Caco-2 (cell line): ENCODE results near the gene CSNK2A2. TPM values are rescaled to one million over a fixed set of nuclear protein-coding genes. Genes with fewer than 3 reads are reported as not detected.

Source experiments
- BruUV-seq: library from RNA; stranded (reverse); fragments of 400-500 nt; replicated peaks from 2 replicates; lab custom pipeline; 2021; lab: Mats Ljungman, UMichigan
- CTCF ChIA-PET: fragments of 300-600 bp; sonication (Branson Sonifier 250); formaldehyde crosslinking; loops from one replicate; lab custom pipeline; 2022; ENCODE audit warnings: antibody characterized with exemption; lab: Charles Lee
- POLR2A ChIA-PET: fragments of 300-600 bp; sonication (Branson Sonifier 250); formaldehyde crosslinking; loops from one replicate; lab custom pipeline; 2022; ENCODE audit warnings: antibody characterized with exemption; lab: Charles Lee
- DNase-seq, 2 experiments: peaks; one replicate each; pipeline versions ENCODE4 v3.0.0 to v3.0.0-alpha.2; 2020 to 2022
- H3K27me3 ChIP-seq: replicated peaks from 2 replicates; pipeline ENCODE4 v1.6.0; 2011; ENCODE audit warnings: low read length; ENCODE audit not compliant: control insufficient read depth, insufficient read depth
- H3K36me3 ChIP-seq: 2 replicates; pipeline ENCODE4 v1.5.1; 2011; ENCODE audit warnings: low read length; ENCODE audit not compliant: control insufficient read depth, insufficient read depth
- H3K4me1 ChIP-seq: fragments of 250-450 bp; sonication (Bioruptor Pico); 2 replicates; pipeline ENCODE4 v1.5.1; 2020; ENCODE audit warnings: mild to moderate bottlenecking
- H3K4me3 ChIP-seq: 2 replicates; pipeline ENCODE4 v1.5.1; 2011; ENCODE audit warnings: low read depth, mild to moderate bottlenecking, control low read depth, low read length
- H3K9me3 ChIP-seq: fragments of 250-450 bp; sonication (Bioruptor Pico); 2 replicates; pipeline ENCODE4 v1.5.1; 2020; ENCODE audit warnings: mild to moderate bottlenecking, moderate library complexity
- H3K27ac Mint-ChIP-seq: one replicate; pipeline ENCODE4 v1.8.0; 2022; ENCODE audit warnings: mixed read lengths; ENCODE audit not compliant: unreplicated experiment
- H3K27me3 Mint-ChIP-seq: one replicate; pipeline ENCODE4 v1.8.0; 2022; ENCODE audit warnings: mixed read lengths; ENCODE audit not compliant: insufficient read depth, unreplicated experiment
- H3K36me3 Mint-ChIP-seq: one replicate; pipeline ENCODE4 v1.8.0; 2022; ENCODE audit warnings: mild to moderate bottlenecking, mixed read lengths; ENCODE audit not compliant: insufficient read depth, unreplicated experiment
- H3K4me1 Mint-ChIP-seq: one replicate; pipeline ENCODE4 v1.8.0; 2022; ENCODE audit warnings: low read depth, mixed read lengths; ENCODE audit not compliant: unreplicated experiment
- H3K4me3 Mint-ChIP-seq: one replicate; pipeline ENCODE4 v1.8.0; 2022; ENCODE audit warnings: mild to moderate bottlenecking, moderate library complexity, mixed read lengths; ENCODE audit not compliant: unreplicated experiment
- H3K9me3 Mint-ChIP-seq: one replicate; pipeline ENCODE4 v1.8.0; 2022; ENCODE audit warnings: mixed read lengths; ENCODE audit not compliant: unreplicated experiment
- CTCF ChIP-seq, 2 experiments: fragments of 200-600 bp in 1 of 2; IDR thresholded peaks; 1 replicate in 1 of 2; 2 replicates in 1 of 2; pipeline versions ENCODE4 v1.5.1 to v1.8.0; 2011 to 2022; ENCODE audit warnings: antibody characterized with exemption in 1 of 2, control low read depth in 1 of 2, inconsistent platforms in 1 of 2, low read depth in 1 of 2, low read length in 1 of 2, mild to moderate bottlenecking in 1 of 2, moderate library complexity in 1 of 2; ENCODE audit not compliant: insufficient read depth in 1 of 2, severe bottlenecking in 1 of 2, unreplicated experiment in 1 of 2
- intact Hi-C: fragments of 100-400 bp; cut with micrococcal nuclease; formaldehyde crosslinking; loops from one replicate; pipeline ENCODE4 v1.10.0; 2022; ENCODE audit not compliant: unreplicated experiment
- total RNA-seq: library from RNA; stranded (reverse); gene quantifications from 2 replicates; pipeline ENCODE4 v1.2.3, GENCODE V29; 2022

Gene CSNK2A2
- total RNA-seq, 1 experiment from 2014 or later: 181 TPM

DNA sequence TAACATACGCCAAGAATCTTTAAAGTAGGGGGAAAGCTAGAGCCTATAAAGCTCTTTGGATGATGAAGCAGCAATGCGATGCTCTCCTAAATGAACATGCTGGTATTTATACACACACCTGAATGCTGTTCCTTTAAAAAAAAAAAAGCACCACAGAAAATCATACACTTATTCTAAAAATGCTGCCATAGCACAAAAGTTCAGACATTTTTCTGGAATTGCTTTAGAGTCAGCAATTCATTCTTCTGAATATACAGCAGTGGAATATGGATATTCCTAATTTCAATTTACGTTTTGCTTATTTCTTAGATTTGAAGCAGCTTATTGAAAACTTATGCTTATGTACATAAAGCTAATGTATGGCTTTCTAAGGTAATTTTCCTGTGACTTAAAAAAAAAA is 3.1 kb downstream of the CSNK2A2 start:
- H3K36me3 ChIP-seq: peaks cover 2% of the 10 kb centered on the region; the same call in 1 of the 2 replicates
- H3K27ac Mint-ChIP-seq: no peak overlapping the region
- no peak for DNase-seq
- no peak overlapping the region for H3K4me3 ChIP-seq
- peaks cover 2% of the 10 kb centered on the region for H3K27me3 Mint-ChIP-seq
- intact Hi-C loops: loop anchor here (5.0 kb wide), 2 partner anchors 43 to 293 kb away; no protein-coding TSS in a partner anchor
- ChIA-PET POLR2A (no interaction called here), CTCF (interaction anchor here (0.6 kb wide), 1 partner anchor 68 kb away, joined by 5 read pairs; no protein-coding TSS in a partner anchor)
- peaks cover 11% of the 10 kb centered on the region for H3K4me1 ChIP-seq
- peaks cover 12% of the 10 kb centered on the region for H3K4me1 Mint-ChIP-seq
- no peaks in the 10 kb centered on the region for H3K9me3 Mint-ChIP-seq
- TF ChIP-seq CTCF (IDR thresholded peaks at IDR 0.05; ENCODE audit: insufficient read depth in 1 of 2, low read depth in 1 of 2, low read length in 1 of 2, severe bottlenecking in 1 of 2, unreplicated experiment in 1 of 2): no peak
- no peaks in the 10 kb centered on the region for H3K27me3 ChIP-seq
- no TSS peak for BruUV-seq
- no peak overlapping the region for H3K4me3 Mint-ChIP-seq
- no peaks in the 10 kb centered on the region for H3K9me3 ChIP-seq
- peaks cover 81% of the 10 kb centered on the region for H3K36me3 Mint-ChIP-seq

DNA sequence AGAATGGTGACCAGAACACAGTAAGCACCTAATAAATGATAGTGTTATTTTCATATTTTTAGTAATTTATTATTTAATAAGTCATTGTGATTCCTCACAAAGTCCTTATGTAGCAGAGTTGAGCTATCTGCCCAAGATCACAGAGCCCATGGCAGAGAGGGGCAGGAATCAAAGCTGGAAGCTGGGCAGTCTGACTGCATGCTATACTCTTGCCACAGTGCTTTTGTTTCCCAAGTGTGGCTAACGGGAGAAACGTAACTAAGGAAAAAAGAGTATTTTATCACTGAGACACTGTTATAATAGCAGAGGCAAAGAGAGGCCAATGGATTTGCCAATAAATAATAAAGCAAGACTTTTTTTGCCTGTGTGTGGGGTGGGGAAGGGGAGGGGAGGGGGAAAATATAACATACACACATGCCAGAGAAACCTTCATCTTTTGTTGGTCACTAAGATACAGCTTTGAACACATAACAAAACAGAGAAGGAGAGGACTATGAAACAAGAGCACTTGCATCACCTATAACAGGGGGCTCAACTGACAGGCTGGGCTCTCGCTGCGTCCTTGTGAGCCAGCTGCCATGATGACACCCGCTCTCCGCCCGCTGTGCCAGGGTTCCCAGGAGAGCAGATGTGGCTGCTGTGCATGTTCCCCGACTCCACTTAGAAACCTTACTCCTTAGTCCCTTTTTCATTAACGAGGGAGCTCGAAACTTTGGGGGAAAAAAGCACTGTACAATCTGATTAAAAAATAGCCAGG is 10.1 kb downstream of the CSNK2A2 start:
- H3K9me3 Mint-ChIP-seq: no peaks in the 10 kb centered on the region
- ChIA-PET CTCF (interaction anchor here (1.0 kb wide), 1 partner anchor 9 kb away, joined by 5 read pairs; no protein-coding TSS in a partner anchor), POLR2A (no interaction called here)
- no peak overlapping the region for H3K4me3 ChIP-seq
- no peak for DNase-seq
- no peaks in the 10 kb centered on the region for H3K27me3 ChIP-seq
- H3K36me3 Mint-ChIP-seq: peaks cover 96% of the 10 kb centered on the region
- no peak overlapping the region for H3K27ac Mint-ChIP-seq
- TF ChIP-seq CTCF (IDR thresholded peaks at IDR 0.05; ENCODE audit: insufficient read depth in 1 of 2, low read depth in 1 of 2, low read length in 1 of 2, severe bottlenecking in 1 of 2, unreplicated experiment in 1 of 2): no peak
- H3K4me3 Mint-ChIP-seq: no peak overlapping the region
- intact Hi-C loops: no loop called here
- H3K9me3 ChIP-seq: no peaks in the 10 kb centered on the region
- BruUV-seq: no TSS peak
- no peaks in the 10 kb centered on the region for H3K4me1 ChIP-seq
- no peaks in the 10 kb centered on the region for H3K27me3 Mint-ChIP-seq
- H3K36me3 ChIP-seq: peaks cover 7% of the 10 kb centered on the region
- no peaks in the 10 kb centered on the region for H3K4me1 Mint-ChIP-seq

- H3K9me3 Mint-ChIP-seq: no peaks in the 10 kb centered on the region
- H3K4me3 ChIP-seq: no peak overlapping the region
- no peaks in the 10 kb centered on the region for H3K27me3 Mint-ChIP-seq
- H3K27ac Mint-ChIP-seq: no peak overlapping the region
- peaks cover 96% of the 10 kb centered on the region for H3K36me3 Mint-ChIP-seq
- no peaks in the 10 kb centered on the region for H3K9me3 ChIP-seq
- ChIA-PET POLR2A (no interaction called here), CTCF (no interaction called here)
- no peak for TF ChIP-seq CTCF (IDR thresholded peaks at IDR 0.05; ENCODE audit: insufficient read depth in 1 of 2, low read depth in 1 of 2, low read length in 1 of 2, severe bottlenecking in 1 of 2, unreplicated experiment in 1 of 2)
- no peak overlapping the region for H3K4me3 Mint-ChIP-seq
- no peaks in the 10 kb centered on the region for H3K4me1 Mint-ChIP-seq
- peaks cover 9% of the 10 kb centered on the region for H3K36me3 ChIP-seq
- BruUV-seq: no TSS peak
- H3K4me1 ChIP-seq: no peaks in the 10 kb centered on the region
- no peaks in the 10 kb centered on the region for H3K27me3 ChIP-seq
- intact Hi-C loops: no loop called here
- no peak for DNase-seq
Observed at GRCh38 chr16:58187092-58187491, 10.8 kb downstream of the CSNK2A2 start.
